AG09309 (cell line): ENCODE results near the gene BAG3.

ENCODE experiments used
- DNase-seq: peaks from one replicate; pipeline ENCODE4 v3.0.0-alpha.2; 2010; ENCODE audit warnings: low read depth
- H3K4me3 ChIP-seq: 2 replicates; pipeline ENCODE4 v1.5.1; 2011; ENCODE audit warnings: mild to moderate bottlenecking, low read depth, low read length, moderate library complexity; ENCODE audit not compliant: control insufficient read depth
- CTCF ChIP-seq: IDR thresholded peaks from 2 replicates; pipeline ENCODE4 v1.5.1; 2011; ENCODE audit warnings: mild to moderate bottlenecking, low read depth, low read length, inconsistent platforms; ENCODE audit not compliant: insufficient read depth, control insufficient read depth; ENCODE audit errors: missing control alignments

BAG3 gene

GRCh38 chr10:119725517-119725827 lies 74.3 kb downstream of the BAG3 start:
- no peak for DNase-seq
- peak overlapping the region; percentile 66 for H3K4me3 ChIP-seq
- TF ChIP-seq CTCF = no peak

GRCh38 chr10:119725828-119726675 lies 74.9 kb downstream of the BAG3 start, which contains the start of gene INPP5F:
INPP5F (plus strand) TSS chr10:119726050; CDS start chr10:119726263, 213 bp downstream.
- H3K4me3 ChIP-seq = peak within 1 kb of the TSS; percentile 69
- peak; percentile 86 for DNase-seq
- peak; percentile 4 for TF ChIP-seq CTCF

GRCh38 chr10:119726676-119727261 lies 75.6 kb downstream of the BAG3 start:
- DNase-seq = no peak
- TF ChIP-seq CTCF = no peak
- H3K4me3 ChIP-seq = peak overlapping the region; percentile 69
